Activated T-cell treated with anti-CD3 and anti-CD28 coated beads, Interleukin-2, amount 50 U/mL, for 4 hours (primary cell): ENCODE data around the gene DLX2. TPM values are rescaled to one million over a fixed set of nuclear protein-coding genes. Genes with fewer than 3 reads are reported as not detected.
A peak's percentile ranks its signal among the peaks of the same experiment; 100 is the strongest.

Experiments
- ATAC-seq, 2 donors: fragments of 200-7000 bp; cut with Tn5 transposase; one replicate each; pipeline ENCODE4 v1.10.0; 2021
- DNase-seq: peaks from one replicate; pipeline ENCODE4 v3.0.0-alpha.2; 2020
- H3K27me3 Mint-ChIP-seq: one replicate; pipeline ENCODE4 v1.8.0; 2021; ENCODE audit warnings: low read depth, mixed read lengths
- H3K36me3 Mint-ChIP-seq: one replicate; pipeline ENCODE4 v1.8.0; 2022; ENCODE audit warnings: mixed read lengths; ENCODE audit not compliant: insufficient read depth
- H3K4me1 Mint-ChIP-seq: one replicate; pipeline ENCODE4 v1.8.0; 2021; ENCODE audit warnings: low read depth, mixed read lengths
- H3K4me3 Mint-ChIP-seq: one replicate; pipeline ENCODE4 v1.8.0; 2021; ENCODE audit warnings: mild to moderate bottlenecking, moderate library complexity, mixed read lengths
- H3K9me3 Mint-ChIP-seq: one replicate; pipeline ENCODE4 v1.8.0; 2021; ENCODE audit warnings: mixed read lengths
- total RNA-seq, 3 donors: library from RNA; stranded (reverse); gene quantifications; one replicate each; pipeline ENCODE4 v1.2.1, GENCODE V29; 2021

Gene DLX2
- total RNA-seq, 3 donors from 2014 or later = not detected

GRCh38 chr2:172085460-172086159 is 17.1 kb downstream of the DLX2 start, which contains the start of gene DLX1:
TSS of gene DLX1 (plus strand) at chr2:172085507. CDS start at chr2:172085678, 171 bp downstream.
- no peak for DNase-seq
- peaks cover 48% of the 10 kb centered on the region for H3K4me1 Mint-ChIP-seq
- no peaks in the 10 kb centered on the region for H3K36me3 Mint-ChIP-seq
- peak within 1 kb of the TSS; percentile 76 for H3K4me3 Mint-ChIP-seq
- H3K9me3 Mint-ChIP-seq = no peaks in the 10 kb centered on the region
- peaks cover 90% of the 10 kb centered on the region for H3K27me3 Mint-ChIP-seq
- no peak for ATAC-seq

DNA sequence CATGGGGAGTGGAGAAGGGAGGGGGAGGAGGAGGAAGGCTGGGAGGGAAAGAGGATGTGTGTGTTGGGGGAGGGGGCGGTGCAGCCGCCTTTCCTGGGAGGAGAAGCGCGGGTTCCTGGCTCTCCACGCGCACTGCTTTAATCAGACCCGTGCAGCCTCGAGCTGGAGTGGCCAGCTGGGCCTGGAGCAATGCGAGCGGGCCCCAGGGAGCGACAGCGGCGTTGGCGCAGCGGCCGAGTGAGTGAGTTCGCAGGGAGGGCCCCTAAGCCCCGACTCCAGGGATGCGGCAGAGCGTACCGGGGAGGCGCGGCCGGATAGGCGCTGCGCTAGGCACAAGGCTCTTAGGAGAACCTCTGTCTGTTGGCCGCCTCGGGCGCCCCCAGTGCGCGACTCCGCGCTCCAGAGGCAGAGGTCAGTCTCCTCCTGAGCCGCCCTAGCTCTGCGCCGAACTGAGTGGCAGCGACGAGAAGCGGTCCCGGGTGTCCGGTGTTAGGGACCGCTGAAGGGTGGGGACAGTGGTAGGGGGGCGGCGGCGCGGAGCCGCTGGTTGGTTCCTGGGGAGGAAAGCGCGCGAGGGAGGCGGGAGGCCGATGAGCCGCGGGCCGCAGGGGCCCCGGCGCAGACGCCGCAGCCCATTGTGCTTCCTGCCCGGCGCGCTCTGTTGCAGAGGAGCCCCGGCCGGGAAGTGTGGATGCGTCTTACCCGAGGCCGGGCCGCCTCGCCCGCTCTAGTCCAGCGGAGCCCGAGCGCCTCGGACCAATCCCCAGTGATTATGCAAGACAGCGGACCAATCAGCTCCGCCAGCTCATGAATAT is 17.8 kb downstream of the DLX2 start:
- H3K27me3 Mint-ChIP-seq = peaks cover 90% of the 10 kb centered on the region
- H3K36me3 Mint-ChIP-seq = no peaks in the 10 kb centered on the region
- peaks cover 52% of the 10 kb centered on the region for H3K4me1 Mint-ChIP-seq
- ATAC-seq = peak; percentile 83 to 90
- no peak for DNase-seq
- H3K4me3 Mint-ChIP-seq = peak overlapping the region; percentile 76
- peaks cover 4% of the 10 kb centered on the region for H3K9me3 Mint-ChIP-seq

GRCh38 chr2:172084395-172084644 is 18.4 kb downstream of the DLX2 start:
- H3K36me3 Mint-ChIP-seq = no peaks in the 10 kb centered on the region
- H3K4me1 Mint-ChIP-seq = peaks cover 52% of the 10 kb centered on the region
- ATAC-seq (no peak), DNase-seq (no peak)
- H3K4me3 Mint-ChIP-seq = peak overlapping the region; percentile 76
- peaks cover 90% of the 10 kb centered on the region for H3K27me3 Mint-ChIP-seq
- peaks cover 4% of the 10 kb centered on the region for H3K9me3 Mint-ChIP-seq

DNA sequence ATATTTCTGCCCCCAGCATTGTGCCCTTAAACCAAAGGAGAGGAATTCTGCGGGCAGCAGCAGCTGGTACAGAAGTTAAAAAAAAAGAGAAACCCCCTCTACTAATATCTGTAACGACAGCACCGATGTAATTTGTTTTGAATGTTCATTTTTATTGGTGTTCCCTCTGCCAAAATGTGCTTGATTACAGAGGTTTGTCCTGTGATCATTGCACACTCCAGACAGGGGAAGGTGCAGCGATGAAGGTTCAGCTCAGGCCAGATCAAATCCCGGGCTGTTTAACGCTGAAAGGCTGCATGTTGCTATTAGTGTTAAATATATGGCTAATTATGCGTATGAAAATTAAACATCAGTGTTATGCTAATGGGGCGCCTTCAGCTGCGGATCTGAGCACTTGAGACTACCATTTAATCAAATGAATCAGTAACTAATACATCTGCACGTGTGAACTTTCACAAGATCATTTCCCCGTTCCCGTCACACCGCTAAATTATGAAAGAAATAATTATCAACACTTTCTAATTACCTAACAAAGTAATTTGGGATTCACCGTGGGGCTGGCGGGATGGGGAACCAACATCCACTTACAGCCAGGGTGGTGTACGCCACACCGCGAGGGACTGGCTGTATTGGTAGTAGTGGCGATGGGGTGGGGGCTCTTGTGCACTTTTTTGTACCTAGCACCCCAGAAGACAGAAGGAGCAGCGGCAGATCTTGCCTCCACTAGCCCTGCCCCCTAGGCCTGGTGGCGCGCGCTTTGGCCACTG is 18.9 kb downstream of the DLX2 start:
- Mint-ChIP-seq H3K27me3 (peaks cover 91% of the 10 kb centered on the region), H3K4me1 (peaks cover 52% of the 10 kb centered on the region), H3K9me3 (peaks cover 4% of the 10 kb centered on the region), H3K36me3 (peaks cover 2% of the 10 kb centered on the region), H3K4me3 (peak overlapping the region; percentile 76)
- DNase-seq (no peak), ATAC-seq (no peak)

GRCh38 chr2:172082944-172083627 is 19.6 kb downstream of the DLX2 start:
- peaks cover 47% of the 10 kb centered on the region for H3K4me1 Mint-ChIP-seq
- peaks cover 2% of the 10 kb centered on the region for H3K36me3 Mint-ChIP-seq
- peaks cover 4% of the 10 kb centered on the region for H3K9me3 Mint-ChIP-seq
- H3K27me3 Mint-ChIP-seq = peaks cover 90% of the 10 kb centered on the region
- ATAC-seq = no peak
- H3K4me3 Mint-ChIP-seq = peak overlapping the region; percentile 35
- no peak for DNase-seq

GRCh38 chr2:172082105-172082943 is 20.4 kb downstream of the DLX2 start:
- H3K4me3 Mint-ChIP-seq = no peak overlapping the region
- peaks cover 2% of the 10 kb centered on the region for H3K36me3 Mint-ChIP-seq
- DNase-seq (no peak), ATAC-seq (no peak)
- H3K9me3 Mint-ChIP-seq = peaks cover 4% of the 10 kb centered on the region
- H3K27me3 Mint-ChIP-seq = peaks cover 86% of the 10 kb centered on the region
- H3K4me1 Mint-ChIP-seq = peaks cover 41% of the 10 kb centered on the region

DNA sequence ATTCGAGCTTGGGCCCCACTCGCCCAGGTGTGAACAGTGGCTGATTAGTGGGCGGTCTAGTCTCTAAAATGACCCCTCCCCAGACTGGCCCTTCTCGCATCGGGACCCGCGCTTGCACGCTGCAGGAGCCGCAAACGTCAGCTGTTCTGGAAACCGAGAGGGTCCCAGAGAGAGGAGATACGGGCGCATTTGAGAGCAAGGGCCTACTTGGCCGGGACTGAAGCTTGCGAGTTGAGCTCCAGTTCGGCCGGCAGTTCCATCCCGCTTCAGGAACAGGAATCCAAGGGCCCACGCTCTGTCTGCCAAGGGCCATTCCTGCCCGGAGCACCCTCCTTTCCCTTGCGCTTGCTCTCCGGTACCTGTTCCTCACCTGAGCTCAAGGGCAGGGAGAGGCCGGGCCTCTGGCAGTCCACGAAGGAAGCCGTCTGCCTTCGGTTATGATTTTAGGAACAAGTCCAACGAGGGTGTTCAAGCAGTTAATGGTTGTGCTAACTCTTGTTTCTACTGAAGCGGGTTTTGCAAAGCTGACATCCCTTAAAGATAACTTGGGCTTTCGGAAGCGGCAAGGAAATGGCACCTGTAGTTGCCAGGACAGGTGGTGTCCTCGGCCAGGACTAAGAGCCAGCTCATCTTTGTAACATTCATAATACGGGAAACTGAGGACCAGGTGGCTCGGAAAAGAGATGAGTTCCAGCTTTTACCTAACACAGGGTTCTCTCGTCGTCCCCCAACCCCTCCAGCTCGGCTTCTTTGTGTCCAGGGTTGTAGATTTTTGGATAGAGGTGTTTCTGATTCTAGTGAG is 21.3 kb downstream of the DLX2 start:
- peaks cover 33% of the 10 kb centered on the region for H3K4me1 Mint-ChIP-seq
- DNase-seq = no peak

GRCh38 chr2:172080641-172081220 is 22.0 kb downstream of the DLX2 start:
- DNase-seq (no peak), ATAC-seq (no peak)
- Mint-ChIP-seq H3K9me3 (peaks cover 4% of the 10 kb centered on the region), H3K27me3 (peaks cover 81% of the 10 kb centered on the region), H3K36me3 (peaks cover 2% of the 10 kb centered on the region), H3K4me1 (peaks cover 28% of the 10 kb centered on the region), H3K4me3 (no peak overlapping the region)

More for the DNA sequence above, 21.3 kb downstream of the DLX2 start:
- no peak for ATAC-seq
- H3K4me3 Mint-ChIP-seq = no peak overlapping the region
- peaks cover 2% of the 10 kb centered on the region for H3K36me3 Mint-ChIP-seq
- H3K27me3 Mint-ChIP-seq = peaks cover 80% of the 10 kb centered on the region
- H3K9me3 Mint-ChIP-seq = peaks cover 4% of the 10 kb centered on the region

- no peak for DNase-seq
- Mint-ChIP-seq H3K9me3 (peaks cover 4% of the 10 kb centered on the region), H3K4me3 (peak overlapping the region; percentile 13), H3K36me3 (peaks cover 2% of the 10 kb centered on the region), H3K4me1 (peaks cover 21% of the 10 kb centered on the region), H3K27me3 (peaks cover 78% of the 10 kb centered on the region)
- no peak for ATAC-seq
Observed at GRCh38 chr2:172079838-172080640, 22.7 kb downstream of the DLX2 start.

DNA sequence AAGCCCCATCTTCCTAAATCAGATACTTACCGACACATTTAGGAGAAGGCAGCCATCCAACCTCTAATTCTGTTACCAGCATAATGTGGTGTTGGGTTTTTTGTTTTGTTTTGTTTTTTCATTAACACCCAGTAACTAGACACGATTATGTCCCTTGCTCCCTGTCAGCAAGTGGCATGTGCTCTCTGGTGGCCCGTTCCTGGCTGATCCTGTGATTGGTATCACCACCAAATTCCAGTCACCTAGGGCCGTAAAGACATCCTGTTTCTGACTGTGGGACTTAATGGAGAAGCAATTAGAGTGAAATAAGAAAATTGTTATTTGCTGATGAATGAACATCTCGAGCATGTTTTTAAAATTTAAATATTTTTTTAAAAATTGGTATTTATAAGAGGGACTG is 23.3 kb downstream of the DLX2 start:
- H3K27me3 Mint-ChIP-seq = peaks cover 72% of the 10 kb centered on the region
- H3K36me3 Mint-ChIP-seq = peaks cover 2% of the 10 kb centered on the region
- peaks cover 4% of the 10 kb centered on the region for H3K9me3 Mint-ChIP-seq
- DNase-seq = no peak
- H3K4me3 Mint-ChIP-seq = no peak overlapping the region
- no peak for ATAC-seq
- H3K4me1 Mint-ChIP-seq = peaks cover 15% of the 10 kb centered on the region

GRCh38 chr2:172074254-172074653 is 28.4 kb downstream of the DLX2 start:
- Mint-ChIP-seq H3K4me3 (no peak overlapping the region), H3K27me3 (peaks cover 32% of the 10 kb centered on the region), H3K9me3 (no peaks in the 10 kb centered on the region), H3K4me1 (no peaks in the 10 kb centered on the region), H3K36me3 (peaks cover 19% of the 10 kb centered on the region)
- ATAC-seq = no peak
- no peak for DNase-seq

DNA sequence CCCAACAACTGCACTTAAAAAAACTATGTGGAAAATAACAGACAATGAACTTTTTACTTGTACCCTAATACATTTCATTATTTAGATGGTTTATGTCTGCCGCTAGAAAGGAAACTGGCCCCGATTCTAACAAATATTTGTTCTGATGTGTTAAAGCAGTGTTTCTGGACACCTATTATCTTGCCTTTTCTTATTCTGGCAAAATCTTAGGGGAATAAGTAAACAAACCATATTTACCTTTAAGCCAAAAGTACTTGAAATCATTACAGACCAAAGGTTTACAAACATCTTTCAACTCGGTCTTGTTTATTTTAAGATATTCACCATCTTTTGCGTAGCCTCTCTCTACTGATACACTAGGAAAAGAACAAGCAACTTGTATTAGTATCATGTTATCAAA is 29.2 kb downstream of the DLX2 start:
- Mint-ChIP-seq H3K4me1 (no peaks in the 10 kb centered on the region), H3K9me3 (no peaks in the 10 kb centered on the region), H3K4me3 (no peak overlapping the region), H3K27me3 (peaks cover 24% of the 10 kb centered on the region), H3K36me3 (peaks cover 21% of the 10 kb centered on the region)
- no peak for ATAC-seq
- DNase-seq = no peak
